HG03575 (cell line): ENCODE results near the gene MICB.
"Not testable (repeated sequence)": the region's sequence is repeated elsewhere in the genome, so short reads cannot be mapped to it uniquely, and the experiment has no call there.

Experiments
- ATAC-seq: cut with Tn5 transposase; IDR thresholded peaks from one replicate; pipeline ENCODE4 v1.9.1; 2021; ENCODE audit not compliant: unreplicated experiment, insufficient number of reproducible peaks, low FRiP score; ENCODE audit errors: extremely low read depth

The MICB gene

DNA sequence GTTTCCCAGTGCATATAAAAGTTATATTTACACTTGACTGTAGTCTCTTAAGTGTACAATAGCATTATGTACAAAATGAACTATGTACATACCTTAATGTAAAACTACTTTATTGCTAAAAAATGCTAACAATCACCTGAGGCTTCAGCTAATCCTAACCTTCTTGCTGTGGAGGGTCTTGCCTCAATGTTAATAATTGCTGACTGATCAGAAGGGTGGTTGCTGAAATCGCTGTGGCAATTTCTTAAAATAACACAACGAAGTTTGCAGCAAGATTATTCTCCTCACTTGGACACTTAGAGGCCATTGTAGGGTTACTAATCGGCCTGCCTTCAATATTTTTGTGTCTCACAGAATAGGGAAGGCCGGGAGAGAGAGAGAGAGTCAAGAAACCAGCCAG is 24.7 kb upstream of the MICB start:
- no peak for ATAC-seq

DNA sequence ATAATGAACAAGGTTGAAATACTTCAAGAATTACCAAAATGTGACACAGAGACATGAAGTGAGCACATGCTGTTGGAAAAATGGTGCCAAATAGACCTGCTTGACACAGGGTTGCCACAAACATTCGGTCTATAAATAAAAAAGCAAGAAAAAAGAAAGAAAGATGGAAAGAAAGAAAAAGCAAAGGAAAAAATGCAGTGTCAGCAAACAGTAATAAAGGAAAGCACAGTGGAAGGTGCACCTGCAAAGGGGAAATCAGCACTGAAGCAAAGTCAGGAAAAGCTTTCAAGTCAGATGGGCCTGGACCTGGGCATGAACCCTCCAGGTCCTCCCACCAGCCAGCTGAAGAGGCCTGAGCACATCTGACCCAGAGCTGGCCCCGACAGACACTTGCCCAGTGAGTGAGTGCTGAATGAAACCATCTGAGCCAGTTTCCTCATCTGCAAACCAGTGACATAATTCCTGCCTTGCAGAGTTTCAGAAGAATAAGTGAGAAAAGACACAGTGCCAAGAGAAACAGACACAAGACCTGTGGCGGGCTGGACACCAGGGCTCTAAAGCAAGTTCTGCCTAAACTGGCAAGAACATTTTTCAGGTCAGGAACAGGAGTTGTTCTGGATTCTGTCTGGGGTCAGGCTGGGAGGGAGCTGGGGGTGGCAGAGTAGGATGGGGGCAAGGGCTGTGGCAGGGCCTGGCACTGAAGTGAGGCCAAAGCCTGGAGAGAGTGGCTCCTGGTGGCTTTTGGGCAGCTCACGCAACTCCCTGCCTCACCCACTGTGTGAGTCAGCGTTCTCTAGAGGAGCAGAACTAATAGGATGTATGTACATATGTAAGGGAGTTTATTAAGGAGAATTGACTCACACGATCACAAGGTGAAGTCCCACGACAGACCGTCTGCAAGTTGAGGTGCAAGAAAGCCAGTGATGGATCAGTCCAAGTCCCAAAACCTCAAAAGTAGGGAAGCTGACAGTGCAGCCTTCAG is 23.9 kb upstream of the MICB start:
- no peak for ATAC-seq

- no peak for ATAC-seq
Observed at GRCh38 chr6:31474871-31475286, 23.1 kb upstream of the MICB start.

DNA sequence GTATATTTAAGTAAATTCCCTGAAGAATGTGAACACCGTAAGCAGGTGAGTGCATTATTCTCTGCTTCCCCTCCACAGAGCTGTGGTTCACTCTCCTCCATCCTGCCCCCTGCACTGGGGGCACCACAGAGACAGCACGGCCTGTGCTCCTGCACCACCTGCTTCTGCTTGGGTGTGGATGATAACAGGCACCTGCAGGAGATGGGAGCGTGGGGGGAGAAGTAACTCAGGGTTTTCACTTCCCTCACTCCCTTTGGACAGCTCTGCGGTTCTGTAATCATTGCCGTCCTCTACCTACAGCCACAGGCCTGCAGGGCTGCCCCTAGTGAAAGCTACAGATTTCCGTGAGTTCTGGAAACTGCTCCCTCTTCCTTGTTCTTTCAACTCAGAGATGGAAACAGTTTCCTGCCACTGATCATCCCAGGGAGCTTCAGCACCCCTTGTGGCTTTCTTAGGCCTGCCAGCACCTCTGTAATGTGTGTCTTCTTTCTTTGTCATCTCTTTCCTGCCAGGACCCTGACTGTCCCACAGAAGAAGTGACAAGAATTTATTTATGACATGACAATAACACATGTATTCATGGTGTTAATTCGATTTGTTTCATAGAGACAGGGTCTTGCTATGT is 21.3 kb upstream of the MICB start:
- no peak for ATAC-seq

- no peak for ATAC-seq
Observed at GRCh38 chr6:31477521-31477920, 20.4 kb upstream of the MICB start.

DNA sequence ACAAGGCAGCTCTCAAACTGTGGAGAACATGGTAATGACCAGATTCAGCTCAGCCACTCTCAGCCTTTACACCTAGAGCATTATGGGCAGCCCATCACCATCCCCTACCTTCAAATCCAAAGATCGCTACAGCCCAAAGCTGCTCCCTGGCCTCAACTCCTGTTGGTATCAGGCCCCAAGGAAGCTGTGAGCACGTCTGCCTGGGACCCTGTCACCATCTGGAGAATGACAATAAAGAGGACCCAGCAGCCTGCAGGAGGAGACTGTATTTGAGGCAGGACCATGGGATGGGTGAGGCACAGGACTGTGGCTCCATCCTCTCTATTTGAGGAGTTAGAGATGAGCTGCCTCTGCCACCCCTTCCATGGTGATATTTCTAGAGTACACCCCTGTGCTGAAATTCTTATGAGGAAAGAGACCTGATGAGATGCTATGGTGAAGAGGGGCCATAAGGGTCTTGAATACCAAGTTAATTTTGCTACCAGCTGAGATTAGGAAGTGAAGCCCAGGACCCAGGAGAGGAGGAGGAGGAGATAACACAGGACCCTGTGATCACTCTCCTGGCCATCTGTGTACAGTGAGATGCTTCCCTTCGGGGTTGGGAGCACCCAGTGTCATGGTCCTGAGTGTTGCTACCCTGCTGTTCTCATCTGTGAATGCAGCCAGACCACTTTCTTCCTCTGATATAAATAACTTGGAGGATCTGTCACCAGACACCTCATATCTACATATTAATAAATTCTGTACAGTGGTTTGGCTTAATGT is 19.6 kb upstream of the MICB start:
- no peak for ATAC-seq

DNA sequence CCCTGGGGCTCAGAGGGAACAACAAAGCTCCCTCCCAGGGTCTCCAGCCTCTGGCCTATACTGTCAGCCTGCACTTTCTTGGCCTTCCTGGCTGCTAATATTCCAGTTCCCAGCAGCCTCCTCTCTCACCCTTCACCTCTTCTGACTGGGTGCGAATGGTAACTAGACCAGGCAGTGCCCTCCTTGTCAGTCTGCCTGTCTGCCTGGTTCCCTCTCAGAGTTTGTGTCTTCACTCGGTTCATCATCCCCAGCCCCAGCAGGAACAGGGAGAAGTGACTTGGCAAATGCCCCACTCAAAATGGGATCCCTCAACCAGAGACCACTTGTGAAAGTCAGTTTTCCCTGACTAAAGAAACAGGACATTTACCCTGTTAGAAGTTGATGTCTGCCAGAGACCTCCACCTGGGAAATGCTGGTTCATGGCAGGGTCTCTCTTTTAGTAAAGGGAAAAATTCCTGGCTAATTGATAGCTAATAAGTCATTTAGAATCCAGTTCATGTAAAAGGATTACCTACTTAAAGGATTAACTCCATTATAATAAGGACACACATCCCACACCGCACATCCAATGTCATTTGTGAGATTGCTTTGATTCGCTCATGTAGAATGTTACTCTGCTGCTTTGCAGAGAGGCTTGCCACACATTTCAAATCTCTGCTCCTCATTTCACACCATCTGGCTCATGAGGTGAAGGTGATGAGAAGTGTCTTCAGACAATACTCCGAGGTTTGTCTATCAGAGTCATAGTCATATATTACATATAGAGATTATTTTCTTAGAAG is 18.6 kb upstream of the MICB start:
- ATAC-seq = no peak

- no peak for ATAC-seq
Observed at GRCh38 chr6:31479933-31480535, 17.9 kb upstream of the MICB start.

DNA sequence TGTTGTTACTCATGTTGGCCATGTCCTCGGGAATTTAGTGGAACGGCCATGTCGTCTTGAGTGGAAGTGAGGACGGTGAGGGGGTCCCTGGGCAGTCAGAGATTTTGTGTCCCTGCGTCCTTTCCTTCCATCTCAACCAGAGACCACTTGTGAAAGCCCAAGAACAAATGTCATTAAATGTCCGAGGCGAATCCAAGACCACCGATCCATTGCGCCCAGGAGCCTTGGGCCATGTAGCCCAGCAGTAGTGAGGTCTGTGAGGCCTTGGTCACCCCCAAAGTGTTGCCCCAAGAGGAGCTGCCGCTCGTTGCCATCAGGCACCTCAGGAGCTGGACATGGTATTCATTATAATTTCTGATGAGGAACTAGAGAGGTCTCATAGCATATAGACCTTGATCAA is 17.4 kb upstream of the MICB start:
- no peak for ATAC-seq

- ATAC-seq = no peak
Observed at GRCh38 chr6:31483392-31483791, 14.6 kb upstream of the MICB start.

GRCh38 chr6:31485055-31485454 is 12.9 kb upstream of the MICB start:
- no peak for ATAC-seq

GRCh38 chr6:31486065-31486837 is 11.7 kb upstream of the MICB start:
- not testable (repeated sequence) for ATAC-seq

GRCh38 chr6:31487674-31488073 is 10.3 kb upstream of the MICB start:
- not testable (repeated sequence) for ATAC-seq

DNA sequence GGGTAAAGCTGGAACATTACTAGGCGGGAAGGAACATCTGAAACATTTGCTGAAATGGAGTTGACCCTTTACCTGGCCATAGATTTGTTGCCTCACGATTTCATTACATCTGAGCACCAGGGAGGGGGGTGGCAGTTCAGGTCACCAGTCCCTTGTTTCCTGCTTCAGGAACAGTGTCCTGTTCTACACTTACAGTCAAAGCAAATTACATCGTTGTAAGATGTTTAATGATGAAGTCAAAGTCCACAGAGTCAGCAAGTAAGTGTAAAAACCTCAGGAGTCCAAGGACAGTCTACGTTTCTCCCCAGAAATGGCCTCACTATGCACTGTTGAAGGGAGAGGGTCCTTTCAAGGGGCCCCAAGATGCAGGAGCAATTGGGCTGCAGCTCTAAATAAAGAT is 8.9 kb upstream of the MICB start:
- no peak for ATAC-seq

DNA sequence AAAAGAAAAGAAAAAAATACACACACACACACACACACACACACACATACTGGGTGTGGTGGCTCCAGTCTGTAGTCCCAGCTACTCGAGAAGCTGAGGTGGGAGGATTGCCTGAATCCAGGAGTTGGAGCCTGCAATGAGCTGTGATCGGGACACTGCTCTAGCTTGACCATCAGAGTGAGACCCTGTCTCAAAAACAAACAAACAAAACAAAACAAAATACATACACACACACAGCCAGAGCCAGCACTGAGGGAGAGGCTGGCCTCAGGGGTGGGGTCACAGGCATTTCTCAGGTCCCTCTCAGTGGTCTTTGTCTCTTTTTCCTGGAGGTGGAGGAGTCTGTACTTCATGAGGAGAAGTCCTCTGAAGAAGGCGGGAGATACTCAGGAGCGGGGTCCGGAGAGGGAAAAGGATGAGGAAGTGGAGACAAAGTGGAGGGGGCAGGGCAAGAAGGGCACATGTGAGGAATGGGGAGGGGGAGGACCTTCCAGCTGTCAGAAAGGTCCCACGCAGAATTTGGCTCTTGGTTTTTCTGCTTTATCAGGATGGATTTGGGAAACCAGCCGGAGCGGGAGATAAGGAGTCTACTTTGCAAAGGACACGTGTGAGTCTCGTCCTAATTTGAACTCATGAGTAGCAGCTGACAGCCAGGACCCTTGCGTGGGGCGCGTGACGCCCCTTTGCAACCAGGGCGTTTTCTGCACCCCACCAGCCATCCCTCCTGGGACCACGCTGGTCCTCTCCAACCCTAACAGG is 7.7 kb upstream of the MICB start:
- ATAC-seq = no peak

DNA sequence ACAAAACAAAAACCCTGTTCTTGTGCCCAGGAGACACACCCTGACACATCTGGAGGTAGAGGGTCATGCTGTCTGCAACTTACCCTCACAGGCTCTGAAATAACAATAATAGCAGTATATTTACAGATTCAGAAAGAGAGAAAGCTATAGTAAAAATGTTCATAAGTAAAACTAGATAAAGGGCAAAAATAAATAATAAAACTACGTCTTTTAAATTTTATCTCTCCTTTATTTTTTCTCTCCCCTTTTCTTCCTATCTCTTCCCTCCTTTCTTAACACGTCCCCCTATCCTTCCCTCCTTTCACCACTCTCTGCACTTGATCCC is 4.4 kb upstream of the MICB start:
- ATAC-seq = not testable (repeated sequence)
